Hepatocyte (in vitro differentiated cells): ENCODE results near the gene FCHO1.

ENCODE experiments used
- EZH2 ChIP-seq: fragments of 200-600 bp; sonication (generic); IDR thresholded peaks from 2 replicates; pipeline ENCODE4 v1.6.1; 2016; ENCODE audit warnings: antibody characterized with exemption, mild to moderate bottlenecking, borderline replicate concordance
- EZH2phosphoT487 ChIP-seq: fragments of 200-600 bp; sonication (generic); IDR thresholded peaks from one replicate; pipeline ENCODE4 v1.6.1; 2018; ENCODE audit warnings: antibody characterized with exemption, mild to moderate bottlenecking, low read depth, moderate library complexity; ENCODE audit not compliant: unreplicated experiment, severe bottlenecking
- TF ChIP-seq, protein P1 (sequence below): fragments of 200-600 bp; sonication (generic); IDR thresholded peaks from 2 replicates; pipeline ENCODE4 v1.5.1; 2016; ENCODE audit warnings: antibody characterized with exemption, mild to moderate bottlenecking; ENCODE audit not compliant: poor library complexity

DNA sequence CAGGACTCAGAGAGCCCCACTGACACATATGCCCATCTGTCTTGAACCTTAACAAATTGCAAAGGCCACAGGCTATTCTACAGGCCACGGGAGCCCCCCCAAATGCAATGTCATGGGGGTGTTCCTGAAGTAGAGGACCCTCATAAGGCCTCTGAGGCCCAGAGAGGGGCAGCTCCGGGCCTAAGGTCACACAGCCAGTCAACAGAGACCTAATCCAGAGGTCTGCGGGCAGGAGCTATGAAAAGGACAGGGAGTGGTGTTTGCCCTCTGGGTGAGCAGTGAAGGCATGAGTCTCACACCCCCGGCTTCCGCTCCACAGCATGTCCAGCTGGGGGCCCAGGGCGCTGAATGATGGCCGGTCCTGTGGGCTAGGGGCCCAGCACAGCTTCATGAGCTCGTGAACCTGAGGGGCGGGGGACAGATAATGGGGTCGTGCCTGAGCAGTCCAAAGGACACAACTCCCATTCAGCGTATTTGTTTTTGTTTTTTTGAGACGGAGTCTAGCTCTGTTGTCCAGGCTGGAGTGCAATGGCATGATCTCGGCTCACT lies 75.3 kb downstream of the FCHO1 start:
- TF ChIP-seq, protein P1, sequence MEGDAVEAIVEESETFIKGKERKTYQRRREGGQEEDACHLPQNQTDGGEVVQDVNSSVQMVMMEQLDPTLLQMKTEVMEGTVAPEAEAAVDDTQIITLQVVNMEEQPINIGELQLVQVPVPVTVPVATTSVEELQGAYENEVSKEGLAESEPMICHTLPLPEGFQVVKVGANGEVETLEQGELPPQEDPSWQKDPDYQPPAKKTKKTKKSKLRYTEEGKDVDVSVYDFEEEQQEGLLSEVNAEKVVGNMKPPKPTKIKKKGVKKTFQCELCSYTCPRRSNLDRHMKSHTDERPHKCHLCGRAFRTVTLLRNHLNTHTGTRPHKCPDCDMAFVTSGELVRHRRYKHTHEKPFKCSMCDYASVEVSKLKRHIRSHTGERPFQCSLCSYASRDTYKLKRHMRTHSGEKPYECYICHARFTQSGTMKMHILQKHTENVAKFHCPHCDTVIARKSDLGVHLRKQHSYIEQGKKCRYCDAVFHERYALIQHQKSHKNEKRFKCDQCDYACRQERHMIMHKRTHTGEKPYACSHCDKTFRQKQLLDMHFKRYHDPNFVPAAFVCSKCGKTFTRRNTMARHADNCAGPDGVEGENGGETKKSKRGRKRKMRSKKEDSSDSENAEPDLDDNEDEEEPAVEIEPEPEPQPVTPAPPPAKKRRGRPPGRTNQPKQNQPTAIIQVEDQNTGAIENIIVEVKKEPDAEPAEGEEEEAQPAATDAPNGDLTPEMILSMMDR: no peak
- TF ChIP-seq EZH2 (no peak), EZH2phosphoT487 (no peak)
